Heart right ventricle (tissue), 16 donors: ENCODE measurements around the gene SLC24A5. TPM values are rescaled to one million over a fixed set of nuclear protein-coding genes. Genes with fewer than 3 reads are reported as not detected.

Experiments used
- ATAC-seq, 8 donors: fragments of 200-7000 bp; cut with Tn5 transposase; one replicate each; pipeline ENCODE4 v1.9.1; 2020; ENCODE audit warnings: mild to moderate bottlenecking in 8 of 8, moderate library complexity in 8 of 8, moderate number of reproducible peaks in 1 of 8
- DNase-seq, 2 donors: peaks; one replicate each; pipeline ENCODE4 v3.0.0-alpha.2; 2020
- H3K27ac ChIP-seq, 10 donors: fragments of 200-600 bp; sonication (generic) in 2 of 10; one replicate each; pipeline versions ENCODE4 v1.5.0 to v1.8.0; 2020 to 2022; ENCODE audit warnings: mild to moderate bottlenecking in 3 of 10
- H3K27me3 ChIP-seq, 7 donors: fragments of 200-600 bp; one replicate each; pipeline ENCODE4 v1.8.0; 2021 to 2022; ENCODE audit warnings: mild to moderate bottlenecking in 2 of 7
- H3K36me3 ChIP-seq, 9 donors: fragments of 200-600 bp; sonication (generic) in 1 of 9; one replicate each; pipeline versions ENCODE4 v1.5.0 to v1.8.0; 2020 to 2022; ENCODE audit warnings: mild to moderate bottlenecking in 2 of 9
- H3K4me1 ChIP-seq, 9 donors: fragments of 200-600 bp; sonication (generic) in 1 of 9; one replicate each; pipeline versions ENCODE4 v1.5.0 to v1.8.0; 2020 to 2022; ENCODE audit warnings: mild to moderate bottlenecking in 4 of 9
- H3K4me3 ChIP-seq, 10 donors: fragments of 200-600 bp; sonication (generic) in 2 of 10; one replicate each; pipeline versions ENCODE4 v1.5.0 to v1.8.0; 2020 to 2022; ENCODE audit warnings: mild to moderate bottlenecking in 7 of 10, moderate library complexity in 2 of 10
- H3K9me3 ChIP-seq, 11 donors: fragments of 200-600 bp in 10 of 11; sonication (generic) in 2 of 11; one replicate each; pipeline versions ENCODE4 v1.5.0 to v1.8.0; 2013 to 2022; ENCODE audit warnings: mild to moderate bottlenecking in 2 of 11, control low read depth in 1 of 11, moderate library complexity in 1 of 11
- WGBS, 2 donors: extraction: QIAGEN DNeasy Blood & Tissue Kit; methylation state at CpG; one replicate each; pipeline ENCODE4 v1.1.7; 2013; ENCODE audit warnings: inconsistent platforms in 1 of 2; 5-methylcytosine and 5-hydroxymethylcytosine counted together
- intact Hi-C, 10 donors: fragments of 100-400 bp; cut with DNase I; formaldehyde crosslinking; loops; one replicate each; pipeline versions ENCODE4 v1.11.1 to v1.14.2; 2022
- polyA plus RNA-seq, 2 donors: library from polyadenylated mRNA; stranded (reverse); fragments of 200-250 nt; gene quantifications; one replicate each; pipeline ENCODE4 v1.2.3, GENCODE V29; 2013
- total RNA-seq, 10 donors: library from RNA; stranded (reverse); fragmentation: NEBNext Ultra II Directional in 3 of 10; extraction: Animal tissue kit (Norgen Biotek cat#: 25700) in 3 of 10; gene quantifications; one replicate each; pipeline versions ENCODE4 v1.2.1 to v1.2.4, GENCODE V29; 2021 to 2023
- TF ChIP-seq, protein P1 (sequence below), 9 donors: fragments of 200-600 bp; sonication (generic) in 2 of 9; IDR thresholded peaks; one replicate each; pipeline versions ENCODE4 v1.5.0 to v1.8.0; 2021 to 2022; ENCODE audit warnings: antibody characterized with exemption in 9 of 9, mild to moderate bottlenecking in 5 of 9, moderate library complexity in 1 of 9
- donor health status: Arrhythmogenic right ventricular cardiomyopathy.
- donor health status: ischemic (EF 13 %, LVEDD 7.1; RV severe dilation, severe dysfunction).
- donor health status: healthy with polysubstance abuse.
- donor health status: DM: no; HTN: yes; CAD: no.
- donor health status: DM: no; HTN: no; CAD: no.
- donor health status: ischemic (EF 25% LVEDD 6.9; RV normal size, moderate dysfunction).
- donor health status: ischemic (EF 25% LVEDD 5.7; RV mildly dilated, moderate dysfunction).
- donor health status: healthy.
- donor health status: DM: yes; HTN: yes; CAD: no.
- donor health status: Ischemic cardiomyopathy.
- donor health status: ischemic (EF 35%, LVEDD 5.7; RV mildly dilated, moderate dysfunction).
- donor health status: nonischemic (EF 11% LVEDD 7.7; RV severe dilation, severe dysfunction).
- donor health status: DM: yes; HTN: yes; CAD: no.
- donor health status: PGD.
- donor health status: ischemic (EF 29% LVEDD 5.4; RV normal size, mild dysfunction).
- donor health status: nonischemic (EF 23%, LVEDD 6.1; RV moderate dilation, normal function).

SLC24A5 gene
- total and polyA plus RNA-seq, 12 donors = not detected

DNA sequence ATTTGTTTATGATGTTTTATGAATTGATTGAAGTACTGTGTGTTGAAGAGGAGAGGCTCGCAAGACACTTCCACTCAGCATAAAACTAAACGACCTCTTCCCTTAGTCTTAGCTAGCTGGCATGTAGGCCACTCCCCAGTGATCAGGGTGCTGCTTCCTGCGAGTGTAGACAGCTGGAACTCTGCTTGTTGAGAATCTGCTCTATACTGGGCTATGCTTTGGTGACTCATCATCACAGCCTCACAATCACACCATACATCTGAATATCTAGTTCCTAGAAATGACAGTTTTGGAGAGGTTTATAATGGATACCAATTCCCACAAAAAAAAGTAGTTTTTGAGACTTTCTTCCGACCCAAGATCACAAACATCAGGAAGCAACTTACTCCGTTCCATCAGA lies 1.5 kb upstream of the SLC24A5 start:
- Histone ChIP-seq H3K4me1 (no peaks in the 10 kb centered on the region), H3K36me3 (no peaks in the 10 kb centered on the region), H3K27me3 (peaks cover 0 to 8% (median 0%) of the 10 kb centered on the region in 7 donors), H3K4me3 (no peak overlapping the region), H3K27ac (no peak overlapping the region), H3K9me3 (no peaks in the 10 kb centered on the region)
- ATAC-seq (no peak), DNase-seq (no peak)
- TF ChIP-seq, protein P1, sequence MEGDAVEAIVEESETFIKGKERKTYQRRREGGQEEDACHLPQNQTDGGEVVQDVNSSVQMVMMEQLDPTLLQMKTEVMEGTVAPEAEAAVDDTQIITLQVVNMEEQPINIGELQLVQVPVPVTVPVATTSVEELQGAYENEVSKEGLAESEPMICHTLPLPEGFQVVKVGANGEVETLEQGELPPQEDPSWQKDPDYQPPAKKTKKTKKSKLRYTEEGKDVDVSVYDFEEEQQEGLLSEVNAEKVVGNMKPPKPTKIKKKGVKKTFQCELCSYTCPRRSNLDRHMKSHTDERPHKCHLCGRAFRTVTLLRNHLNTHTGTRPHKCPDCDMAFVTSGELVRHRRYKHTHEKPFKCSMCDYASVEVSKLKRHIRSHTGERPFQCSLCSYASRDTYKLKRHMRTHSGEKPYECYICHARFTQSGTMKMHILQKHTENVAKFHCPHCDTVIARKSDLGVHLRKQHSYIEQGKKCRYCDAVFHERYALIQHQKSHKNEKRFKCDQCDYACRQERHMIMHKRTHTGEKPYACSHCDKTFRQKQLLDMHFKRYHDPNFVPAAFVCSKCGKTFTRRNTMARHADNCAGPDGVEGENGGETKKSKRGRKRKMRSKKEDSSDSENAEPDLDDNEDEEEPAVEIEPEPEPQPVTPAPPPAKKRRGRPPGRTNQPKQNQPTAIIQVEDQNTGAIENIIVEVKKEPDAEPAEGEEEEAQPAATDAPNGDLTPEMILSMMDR (IDR thresholded peaks at IDR 0.05) = no peak
- 63 to 68% methylated on average over 5 of the region's 5 CpGs for WGBS, 2 donors
- intact Hi-C loops = loop anchor here in 5 of 10 donors (10.0 kb wide), 2 partner anchors 136 to 166 kb away; no protein-coding TSS in a partner anchor

DNA sequence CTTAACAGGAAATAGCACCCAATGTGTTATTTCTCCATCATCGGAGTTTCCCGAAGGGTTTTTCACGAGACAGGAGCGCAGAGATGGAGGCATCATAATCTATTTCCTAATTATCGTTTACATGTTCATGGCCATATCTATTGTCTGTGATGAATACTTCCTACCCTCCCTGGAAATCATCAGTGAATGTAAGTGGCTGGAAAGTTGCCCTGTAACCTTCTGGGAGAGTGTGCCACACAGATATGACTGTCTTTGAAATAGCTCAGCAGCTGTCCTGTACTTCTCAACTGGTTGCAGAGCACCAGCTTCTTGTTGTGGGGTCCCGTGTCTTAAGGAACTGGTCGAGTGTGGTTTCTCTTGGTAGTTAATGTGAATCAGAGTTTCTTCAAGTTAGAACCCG lies 1.1 kb downstream of the SLC24A5 start:
- Histone ChIP-seq H3K27me3 (peaks cover 0 to 7% (median 0%) of the 10 kb centered on the region in 7 donors), H3K27ac (no peak overlapping the region), H3K9me3 (no peaks in the 10 kb centered on the region), H3K4me3 (no peak overlapping the region), H3K36me3 (no peaks in the 10 kb centered on the region), H3K4me1 (no peaks in the 10 kb centered on the region)
- no peak for DNase-seq
- WGBS, 2 donors = 53% methylated on average over 8 of the region's 8 CpGs
- intact Hi-C loops = no loop called here
- ATAC-seq = no peak
- TF ChIP-seq, protein P1 (IDR thresholded peaks at IDR 0.05) = no peak

DNA sequence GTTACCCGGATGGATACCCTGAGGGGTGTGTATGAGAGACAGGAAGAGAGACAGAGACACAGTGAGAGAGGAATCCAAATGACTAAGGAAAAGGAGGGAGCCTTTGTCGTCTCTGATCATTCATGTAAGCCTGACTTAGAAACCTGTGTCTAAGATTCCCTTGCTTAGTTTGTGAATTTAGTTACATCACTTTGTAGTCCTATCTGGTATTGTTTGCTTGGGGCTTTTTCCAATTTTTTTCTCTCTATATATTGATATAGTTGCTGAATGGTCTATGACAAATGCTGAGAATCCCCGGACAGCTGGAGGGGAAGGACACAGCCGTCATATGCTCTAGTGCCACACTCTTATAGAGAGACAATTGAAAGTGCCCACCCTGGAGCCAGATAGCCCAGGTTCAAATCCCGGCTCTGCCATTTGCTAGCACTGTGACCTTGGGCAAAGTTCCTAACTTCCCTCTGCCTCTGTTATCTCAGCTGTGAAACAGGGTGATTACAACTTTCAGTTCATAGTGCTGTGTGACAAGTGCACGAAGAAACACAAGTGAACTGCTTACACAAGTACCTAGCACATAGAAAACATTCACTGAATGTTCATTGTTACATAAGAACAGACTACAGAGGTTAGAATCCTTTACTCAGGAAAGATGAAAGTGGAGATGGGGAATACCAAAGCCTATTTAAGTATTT lies 6.0 kb downstream of the SLC24A5 start:
- intact Hi-C loops = no loop called here
- H3K27me3 ChIP-seq = peaks cover 0 to 4% (median 0%) of the 10 kb centered on the region in 7 donors
- H3K36me3 ChIP-seq = no peaks in the 10 kb centered on the region
- H3K4me1 ChIP-seq = no peaks in the 10 kb centered on the region
- no peak for DNase-seq
- no peaks in the 10 kb centered on the region for H3K9me3 ChIP-seq
- no peak overlapping the region for H3K27ac ChIP-seq
- ATAC-seq = no peak
- 66 to 73% methylated on average over 6 of the region's 6 CpGs for WGBS, 2 donors
- TF ChIP-seq, protein P1 (IDR thresholded peaks at IDR 0.05) = no peak
- no peak overlapping the region for H3K4me3 ChIP-seq

- H3K4me3 ChIP-seq = no peak overlapping the region
- intact Hi-C loops = loop anchor here in 1 of 10 donors (10.0 kb wide), 1 partner anchor 63 kb away; the partner anchor contains the start of gene CTXN2
- no peaks in the 10 kb centered on the region for H3K4me1 ChIP-seq
- H3K36me3 ChIP-seq = no peaks in the 10 kb centered on the region
- DNase-seq (no peak), ATAC-seq (no peak)
- H3K27ac ChIP-seq = no peak overlapping the region
- no peaks in the 10 kb centered on the region for H3K9me3 ChIP-seq
- TF ChIP-seq, protein P1 (IDR thresholded peaks at IDR 0.05) = no peak
- no peaks in the 10 kb centered on the region for H3K27me3 ChIP-seq
Observed at GRCh38 chr15:48131324-48131723, 10.5 kb downstream of the SLC24A5 start.
